GM12878 (cell line): ENCODE results near the gene GPRASP3. TPM values are rescaled to one million over a fixed set of nuclear protein-coding genes. Genes with fewer than 3 reads are reported as not detected.

Experiments used
- ATAC-seq: fragments of 200-7000 bp; cut with Tn5 transposase; 3 replicates; pipeline ENCODE4 v1.9.1; 2020; ENCODE audit warnings: mild to moderate bottlenecking, moderate library complexity
- BruUV-seq: library from RNA; stranded (reverse); fragments of 400-500 nt; replicated peaks from 2 replicates; lab custom pipeline; 2021; lab: Mats Ljungman, UMichigan
- CTCF ChIA-PET: fragments of 300-600 bp; sonication (Branson Sonifier 250); formaldehyde crosslinking; extraction: SDS; loops from one replicate; lab custom pipeline; 2021; ENCODE audit warnings: inconsistent platforms; lab: Yijun Ruan, JAX
- POLR2A ChIA-PET: fragments of 350-600 bp; formaldehyde crosslinking; extraction: SDS; loops from one replicate; lab custom pipeline; 2021; ENCODE audit warnings: inconsistent platforms; lab: Charles Lee
- RAD21 ChIA-PET: fragments of 300-600 bp; sonication (Branson Sonifier 250); formaldehyde crosslinking; loops from one replicate; lab custom pipeline; 2023; ENCODE audit warnings: antibody characterized with exemption; ENCODE audit not compliant: unreplicated experiment; lab: Charles Lee
- SMC1A ChIA-PET: fragments of 300-600 bp; sonication (Branson Sonifier 250); formaldehyde crosslinking; loops from one replicate; lab custom pipeline; 2023; ENCODE audit not compliant: unreplicated experiment, uncharacterized antibody; lab: Charles Lee
- DNase-seq: peaks from one replicate; pipeline ENCODE4 v3.0.0-alpha.2; 2011; ENCODE audit warnings: low read depth, low spot score
- FAIRE-seq: peaks from 3 replicates; lab custom pipeline; 2011; peaks lifted over from hg19 to GRCh38; lab: Jason Lieb, UNC
- H2AFZ ChIP-seq: 2 replicates; pipeline ENCODE4 v1.6.0; 2011; ENCODE audit warnings: low read depth, low read length, control low read depth; ENCODE audit not compliant: control insufficient read depth
- H3K27ac ChIP-seq: 2 replicates; pipeline ENCODE4 v1.5.1; 2011; ENCODE audit warnings: control low read depth; ENCODE audit not compliant: control insufficient read depth, insufficient read depth
- H3K27me3 ChIP-seq, 2 experiments: replicated peaks in 1 of 2; 2 replicates each; pipeline versions ENCODE4 v1.6.0 to v1.6.1; 2011; ENCODE audit warnings: low read length in 1 of 2; ENCODE audit not compliant: control insufficient read depth in 2 of 2, insufficient read depth in 2 of 2
- H3K36me3 ChIP-seq, 2 experiments: 2 replicates each; pipeline ENCODE4 v1.5.1; 2011; ENCODE audit warnings: low read length in 1 of 2; ENCODE audit not compliant: control insufficient read depth in 2 of 2, insufficient read depth in 2 of 2
- H3K4me1 ChIP-seq: 2 replicates; pipeline ENCODE4 v1.6.1; 2011; ENCODE audit warnings: mild to moderate bottlenecking, low read length, moderate library complexity, mixed read lengths; ENCODE audit not compliant: control insufficient read depth, insufficient read depth
- H3K4me2 ChIP-seq: 2 replicates; pipeline ENCODE4 v1.6.0; 2011; ENCODE audit warnings: control low read depth; ENCODE audit not compliant: control insufficient read depth, insufficient read depth
- H3K4me3 ChIP-seq: fragments of 200-600 bp; sonication (generic); 2 replicates; pipeline ENCODE4 v1.5.1; 2016
- H3K79me2 ChIP-seq: 2 replicates; pipeline ENCODE4 v1.6.0; 2011; ENCODE audit warnings: low read length; ENCODE audit not compliant: control insufficient read depth, insufficient read depth
- H3K9ac ChIP-seq: 2 replicates; pipeline ENCODE4 v1.8.0; 2011; ENCODE audit warnings: low read length, control low read depth, mixed read lengths; ENCODE audit not compliant: control insufficient read depth, insufficient read depth
- H3K9me3 ChIP-seq: replicated peaks from 3 replicates; pipeline ENCODE4 v1.5.1; 2011; ENCODE audit warnings: mild to moderate bottlenecking, low read length; ENCODE audit not compliant: control insufficient read depth, insufficient read depth
- H4K20me1 ChIP-seq: 2 replicates; pipeline ENCODE4 v1.6.0; 2011; ENCODE audit not compliant: control insufficient read depth, insufficient read depth
- ATF3 ChIP-seq: IDR thresholded peaks from 2 replicates; pipeline ENCODE4 v1.6.1; 2011; ENCODE audit warnings: low read depth, mild to moderate bottlenecking, low read length, moderate library complexity, borderline replicate concordance; ENCODE audit errors: extremely low read depth
- ATF7 ChIP-seq: fragments of 450-650 bp; IDR thresholded peaks from 2 replicates; pipeline ENCODE4 v1.6.1; 2016; ENCODE audit warnings: low read depth, mild to moderate bottlenecking
- BMI1 ChIP-seq: fragments of 450-650 bp; IDR thresholded peaks from 2 replicates; pipeline ENCODE4 v1.6.1; 2016; ENCODE audit warnings: mild to moderate bottlenecking, moderate library complexity, borderline replicate concordance
- CREM ChIP-seq: IDR thresholded peaks from 2 replicates; pipeline ENCODE4 v1.6.1; 2014; ENCODE audit warnings: antibody characterized with exemption, low read depth
- HCFC1 ChIP-seq: fragments of 150-350 bp; IDR thresholded peaks from 2 replicates; pipeline ENCODE4 v1.6.1; 2014; ENCODE audit warnings: low read length
- LARP7 ChIP-seq: fragments of 450-650 bp; IDR thresholded peaks from 2 replicates; pipeline ENCODE4 v1.6.1; 2017; ENCODE audit warnings: mild to moderate bottlenecking
- MXI1 ChIP-seq: fragments of 150-350 bp; IDR thresholded peaks from 2 replicates; pipeline ENCODE4 v1.6.1; 2011; ENCODE audit warnings: low read depth, mild to moderate bottlenecking, inconsistent platforms, low read length, improper control_type of control experiment
- NBN ChIP-seq: fragments of 450-650 bp; IDR thresholded peaks from 2 replicates; pipeline ENCODE4 v1.6.1; 2016
- NKRF ChIP-seq: fragments of 450-650 bp; conservative IDR thresholded peaks from 2 replicates; pipeline ENCODE4 v1.6.1; 2017; ENCODE audit warnings: mild to moderate bottlenecking, moderate library complexity
- NR2C1 ChIP-seq: fragments of 450-650 bp; IDR thresholded peaks from 2 replicates; pipeline ENCODE4 v1.6.1; 2017; ENCODE audit warnings: antibody characterized with exemption, mild to moderate bottlenecking, moderate library complexity
- POLR2A ChIP-seq: IDR thresholded peaks from 2 replicates; pipeline ENCODE4 v1.6.1; 2011; ENCODE audit warnings: low read depth, mild to moderate bottlenecking, low read length
- POLR2AphosphoS5 ChIP-seq: IDR thresholded peaks from 2 replicates; pipeline ENCODE4 v1.6.1; 2011; ENCODE audit warnings: mild to moderate bottlenecking, low read length, inconsistent platforms
- POU2F2 ChIP-seq: IDR thresholded peaks from 3 replicates; pipeline ENCODE4 v1.6.1; 2011; ENCODE audit warnings: low read depth, mild to moderate bottlenecking, low read length, borderline replicate concordance
- RFX5 ChIP-seq: IDR thresholded peaks from 2 replicates; pipeline ENCODE4 v1.6.1; 2011; ENCODE audit warnings: low read depth, low read length, improper control_type of control experiment
- SIN3A ChIP-seq: IDR thresholded peaks from 2 replicates; pipeline ENCODE4 v1.6.1; 2012; ENCODE audit warnings: low read depth, low read length, improper control_type of control experiment
- SRF ChIP-seq, 2 experiments: IDR thresholded peaks; 2 replicates each; pipeline ENCODE4 v1.6.1; 2011; ENCODE audit warnings: low read depth in 2 of 2, low read length in 2 of 2, mild to moderate bottlenecking in 1 of 2, moderate library complexity in 1 of 2
- TAF1 ChIP-seq: IDR thresholded peaks from 2 replicates; pipeline ENCODE4 v1.6.1; 2011; ENCODE audit warnings: mild to moderate bottlenecking, low read depth, low read length, borderline replicate concordance
- YY1 ChIP-seq: IDR thresholded peaks from 2 replicates; pipeline ENCODE4 v1.6.1; 2011; ENCODE audit warnings: low read depth, mild to moderate bottlenecking, low read length
- ZBTB4 ChIP-seq: fragments of 450-650 bp; formaldehyde crosslinking; IDR thresholded peaks from 2 replicates; pipeline ENCODE4 v1.4.0; 2022; ENCODE audit warnings: mild to moderate bottlenecking, moderate library complexity
- ZSCAN29 ChIP-seq: fragments of 450-650 bp; IDR thresholded peaks from 2 replicates; pipeline ENCODE4 v1.6.1; 2017; ENCODE audit warnings: mild to moderate bottlenecking, moderate library complexity
- WGBS: methylation state at CpG from one replicate; pipeline ENCODE4 v1.1.6; 2016; ENCODE audit warnings: low lambda C conversion rate; ENCODE audit not compliant: insufficient replicate concordance, insufficient coverage; ENCODE audit errors: missing lambda C conversion rate; 5-methylcytosine and 5-hydroxymethylcytosine counted together
- in situ Hi-C: fragments of 300-500 bp; cut with MboI; formaldehyde crosslinking; loops from 9 replicates; pipeline ENCODE4 v1.14.3; 2018; ENCODE audit warnings: mixed read lengths
- intact Hi-C: fragments of 100-400 bp; cut with micrococcal nuclease; formaldehyde crosslinking; loops from one replicate; pipeline ENCODE4 v1.14.2; 2022; ENCODE audit not compliant: unreplicated experiment
- polyA plus RNA-seq, 11 experiments: library from polyadenylated mRNA; depleted of rRNA in 4 of 11; unstranded in 6 of 11; stranded (reverse) in 5 of 11; fragments of >200 nt; fragmentation: Nextera tagmentation in 4 of 11; fragmentation: Illumina TruSeq in 1 of 11; extraction: Ambion mirVana in 4 of 11; extraction: Trizol in 1 of 11; gene quantifications; 1 replicate in 1 of 11; 2 replicates in 10 of 11; pipeline versions ENCODE4 v1.2.1 to v1.2.3, GENCODE V29; 2011 to 2016; ENCODE audit warnings: inconsistent platforms in 2 of 11, missing spikeins in 2 of 11, low read depth in 1 of 11
- total RNA-seq, 4 experiments: library from RNA; depleted of rRNA in 3 of 4; stranded (reverse); fragments of >200 nt in 3 of 4; fragmentation: Illumina TruSeq in 1 of 4; extraction: Trizol in 1 of 4; gene quantifications; 2 replicates each; pipeline versions ENCODE4 v1.2.1 to v1.2.3, GENCODE V29; 2013 to 2021

Gene GPRASP3
- total and polyA plus RNA-seq, 10 of the 15 experiments (the other 5 are each of a cell fraction or from before 2014, with no cell fraction given) = 0.09 to 0.30 (median 0.14) TPM

GRCh38 chrX:102768987-102769761, 48.6 kb downstream of the GPRASP3 start:
- ChIA-PET RAD21 (no interaction called here), SMC1A (no interaction called here), CTCF (no interaction called here), POLR2A (interaction anchor here (0.6 kb wide), 1 partner anchor 18 kb away, joined by 4 read pairs; no protein-coding TSS in a partner anchor)
- Histone ChIP-seq H4K20me1 (no peaks in the 10 kb centered on the region), H3K9me3 (no peaks in the 10 kb centered on the region; the same call in 2 of the 3 replicates), H3K79me2 (peaks cover 4% of the 10 kb centered on the region), H3K27ac (peak overlapping the region; percentile 53; the same call in 1 of the 2 replicates), H3K9ac (peak overlapping the region; percentile 81), H3K4me1 (no peaks in the 10 kb centered on the region), H3K36me3 (no peaks in the 10 kb centered on the region), H2AFZ (peak overlapping the region; percentile 88), H3K27me3 (no peaks in the 10 kb centered on the region), H3K4me3 (peak overlapping the region; percentile 69), H3K4me2 (peak overlapping the region; percentile 41; the same call in 1 of the 2 replicates)
- BruUV-seq = TSS peak; percentile 58
- 29% methylated on average over 22 of the region's 22 CpGs for WGBS
- intact Hi-C loops (no loop called here), in situ Hi-C loops (no loop called here)
- FAIRE-seq (peak; percentile 84), DNase-seq (peak; percentile 64), ATAC-seq (peak; percentile 93)
- TF ChIP-seq SIN3A = peak; percentile 53; the same call in 1 of the 2 replicates
- peak in 1 of 2 experiments; percentile 69; a peak in 1 of 4 replicates for TF ChIP-seq SRF (IDR thresholded peaks at IDR 0.05; ENCODE audit: low read depth in 2 of 2, low read length in 2 of 2)
- TF ChIP-seq MXI1 = 0 out of 2 replicates have a peak, but pooled peaks have one; percentile 62
- peak; percentile 75 for TF ChIP-seq POLR2A
- peak; percentile 67; the same call in 1 of the 2 replicates for TF ChIP-seq NBN
- TF ChIP-seq POLR2AphosphoS5 = peak; percentile 65
- TF ChIP-seq YY1 = no peak
- no peak for TF ChIP-seq ZBTB4 (CRISPR knock-in tag)
- 0 out of 2 replicates have a peak, but pooled peaks have one; percentile 18 for TF ChIP-seq NR2C1
- TF ChIP-seq LARP7 = peak; percentile 52; the same call in 1 of the 2 replicates
- TF ChIP-seq POU2F2 = 0 out of 3 replicates have a peak, but pooled peaks have one; percentile 40
- TF ChIP-seq CREM = peak; percentile 99
- TF ChIP-seq ATF7 = peak; percentile 94
- no peak for TF ChIP-seq TAF1
- peak; percentile 79; the same call in 1 of the 2 replicates for TF ChIP-seq ATF3
- 0 out of 2 replicates have a peak, but pooled peaks have one; percentile 39 for TF ChIP-seq NKRF
- TF ChIP-seq BMI1 = peak; percentile 99
- TF ChIP-seq ZSCAN29 = no peak
- peak; percentile 76 for TF ChIP-seq RFX5
- peak; percentile 59; the same call in 1 of the 2 replicates for TF ChIP-seq HCFC1
